ENCODE data around the gene TDO2.

Gene TDO2

DNA sequence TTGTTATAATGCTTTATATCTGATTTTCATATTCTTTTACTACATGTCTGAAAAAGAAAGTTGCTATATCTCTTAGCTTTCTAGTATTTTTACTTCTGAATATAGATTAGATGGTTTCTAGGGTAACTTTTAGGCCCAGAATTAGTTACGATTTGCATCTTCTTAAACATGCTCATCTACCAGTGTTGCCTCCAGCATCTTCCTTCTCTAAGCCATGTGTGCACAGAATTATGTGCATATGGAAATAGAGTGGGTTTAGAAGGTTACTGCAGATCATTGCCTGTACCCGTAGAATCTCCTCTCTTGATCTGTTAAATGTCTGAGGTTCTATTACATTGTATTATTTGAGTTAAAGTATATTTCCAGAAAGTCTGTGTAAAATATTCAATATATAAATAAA, 2.5 kb upstream of the TDO2 start:
- H3K4me3 ChIP-seq (ENCODE audit: low read depth, low read length): no peak overlapping the region
- DNase-seq (ENCODE audit: low read depth): no peak
- in situ Hi-C loops (cut with HindIII; ENCODE audit: low sequenced_read_pairs): no loop called here
- TF ChIP-seq, protein P1, sequence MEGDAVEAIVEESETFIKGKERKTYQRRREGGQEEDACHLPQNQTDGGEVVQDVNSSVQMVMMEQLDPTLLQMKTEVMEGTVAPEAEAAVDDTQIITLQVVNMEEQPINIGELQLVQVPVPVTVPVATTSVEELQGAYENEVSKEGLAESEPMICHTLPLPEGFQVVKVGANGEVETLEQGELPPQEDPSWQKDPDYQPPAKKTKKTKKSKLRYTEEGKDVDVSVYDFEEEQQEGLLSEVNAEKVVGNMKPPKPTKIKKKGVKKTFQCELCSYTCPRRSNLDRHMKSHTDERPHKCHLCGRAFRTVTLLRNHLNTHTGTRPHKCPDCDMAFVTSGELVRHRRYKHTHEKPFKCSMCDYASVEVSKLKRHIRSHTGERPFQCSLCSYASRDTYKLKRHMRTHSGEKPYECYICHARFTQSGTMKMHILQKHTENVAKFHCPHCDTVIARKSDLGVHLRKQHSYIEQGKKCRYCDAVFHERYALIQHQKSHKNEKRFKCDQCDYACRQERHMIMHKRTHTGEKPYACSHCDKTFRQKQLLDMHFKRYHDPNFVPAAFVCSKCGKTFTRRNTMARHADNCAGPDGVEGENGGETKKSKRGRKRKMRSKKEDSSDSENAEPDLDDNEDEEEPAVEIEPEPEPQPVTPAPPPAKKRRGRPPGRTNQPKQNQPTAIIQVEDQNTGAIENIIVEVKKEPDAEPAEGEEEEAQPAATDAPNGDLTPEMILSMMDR (IDR thresholded peaks at IDR 0.05; ENCODE audit: low read depth, low read length, missing control alignments): no peak

DNA sequence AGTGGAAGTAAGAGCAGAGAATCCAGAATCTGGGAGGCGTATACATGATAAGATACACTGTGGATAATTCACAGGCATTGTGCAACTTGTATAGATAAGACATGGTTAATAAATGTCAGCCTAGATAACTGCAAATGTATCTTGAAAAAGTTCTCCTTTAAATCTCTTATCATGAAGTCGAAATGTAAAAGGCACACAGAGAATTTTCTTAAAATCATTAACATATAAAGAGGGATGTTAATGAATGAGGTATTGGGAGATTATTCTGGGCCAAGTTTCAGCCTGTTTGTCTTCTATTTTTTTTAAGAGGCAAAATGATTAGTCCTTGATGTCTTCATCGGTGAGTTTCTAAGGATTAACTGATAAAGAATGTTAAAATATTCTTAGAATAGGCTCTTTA, 835 bp downstream of the TDO2 start:
- TF ChIP-seq, protein P1 (IDR thresholded peaks at IDR 0.05; ENCODE audit: low read depth, low read length, missing control alignments): no peak
- H3K4me3 ChIP-seq (ENCODE audit: low read depth, low read length): no peak overlapping the region
- in situ Hi-C loops (cut with HindIII; ENCODE audit: low sequenced_read_pairs): no loop called here
- DNase-seq (ENCODE audit: low read depth): no peak

DNA sequence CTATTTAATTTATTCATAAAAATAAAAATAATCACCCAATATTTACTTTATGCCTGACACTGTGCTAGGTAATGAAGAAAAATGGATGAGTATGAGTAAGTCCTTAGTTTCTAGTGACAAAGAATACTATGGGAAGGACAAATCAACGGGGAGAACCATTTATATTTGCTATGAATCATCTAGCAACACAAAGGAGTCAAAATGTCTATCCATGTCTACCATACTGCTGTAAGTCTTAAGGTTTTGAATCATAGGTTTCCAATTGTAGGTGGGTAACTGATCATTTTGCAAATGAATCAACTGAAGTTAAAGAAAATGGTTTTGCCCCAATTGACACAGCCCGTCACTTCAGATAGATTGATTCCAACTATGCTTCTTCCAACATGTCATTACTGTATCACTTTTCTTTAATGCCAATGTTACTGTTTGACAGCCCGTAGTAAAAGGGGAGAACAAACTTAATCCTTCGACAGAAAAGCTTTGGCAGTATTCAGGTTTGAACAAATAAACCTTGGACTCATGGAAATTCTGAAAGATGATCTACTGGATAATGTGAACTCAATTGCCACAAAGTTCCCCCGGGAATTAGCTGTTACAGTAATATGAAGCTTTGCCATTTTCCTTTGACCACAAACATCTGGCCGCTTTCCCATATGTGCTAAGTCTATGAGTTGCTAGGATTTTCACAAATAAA, 3.2 kb downstream of the TDO2 start:
- TF ChIP-seq, protein P1 (IDR thresholded peaks at IDR 0.05; ENCODE audit: low read depth, low read length, missing control alignments): no peak
- in situ Hi-C loops (cut with HindIII; ENCODE audit: low sequenced_read_pairs): no loop called here
- peak; percentile 100 for DNase-seq (ENCODE audit: low read depth)
- no peak overlapping the region for H3K4me3 ChIP-seq (ENCODE audit: low read depth, low read length)

DNA sequence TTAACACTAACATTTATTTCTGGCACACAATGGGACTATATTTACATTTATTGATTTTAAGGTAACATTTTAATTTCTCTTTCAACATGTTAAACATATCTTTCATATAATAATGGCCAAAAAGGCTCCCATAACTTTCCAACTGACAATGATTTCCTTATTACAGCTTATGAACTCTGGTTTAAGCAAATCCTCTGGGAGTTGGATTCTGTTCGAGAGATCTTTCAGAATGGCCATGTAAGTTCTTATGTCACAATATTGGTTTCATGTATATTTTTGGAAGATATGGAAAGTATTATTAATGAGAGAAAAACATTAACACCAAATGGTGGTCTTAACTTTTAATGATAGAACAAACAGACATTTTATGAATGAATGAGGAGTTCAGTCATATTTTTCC, 4.1 kb downstream of the TDO2 start:
- TF ChIP-seq, protein P1 (IDR thresholded peaks at IDR 0.05; ENCODE audit: low read depth, low read length, missing control alignments): no peak
- H3K4me3 ChIP-seq (ENCODE audit: low read depth, low read length): no peak overlapping the region
- DNase-seq (ENCODE audit: low read depth): no peak
- in situ Hi-C loops (cut with HindIII; ENCODE audit: low sequenced_read_pairs): no loop called here

DNA sequence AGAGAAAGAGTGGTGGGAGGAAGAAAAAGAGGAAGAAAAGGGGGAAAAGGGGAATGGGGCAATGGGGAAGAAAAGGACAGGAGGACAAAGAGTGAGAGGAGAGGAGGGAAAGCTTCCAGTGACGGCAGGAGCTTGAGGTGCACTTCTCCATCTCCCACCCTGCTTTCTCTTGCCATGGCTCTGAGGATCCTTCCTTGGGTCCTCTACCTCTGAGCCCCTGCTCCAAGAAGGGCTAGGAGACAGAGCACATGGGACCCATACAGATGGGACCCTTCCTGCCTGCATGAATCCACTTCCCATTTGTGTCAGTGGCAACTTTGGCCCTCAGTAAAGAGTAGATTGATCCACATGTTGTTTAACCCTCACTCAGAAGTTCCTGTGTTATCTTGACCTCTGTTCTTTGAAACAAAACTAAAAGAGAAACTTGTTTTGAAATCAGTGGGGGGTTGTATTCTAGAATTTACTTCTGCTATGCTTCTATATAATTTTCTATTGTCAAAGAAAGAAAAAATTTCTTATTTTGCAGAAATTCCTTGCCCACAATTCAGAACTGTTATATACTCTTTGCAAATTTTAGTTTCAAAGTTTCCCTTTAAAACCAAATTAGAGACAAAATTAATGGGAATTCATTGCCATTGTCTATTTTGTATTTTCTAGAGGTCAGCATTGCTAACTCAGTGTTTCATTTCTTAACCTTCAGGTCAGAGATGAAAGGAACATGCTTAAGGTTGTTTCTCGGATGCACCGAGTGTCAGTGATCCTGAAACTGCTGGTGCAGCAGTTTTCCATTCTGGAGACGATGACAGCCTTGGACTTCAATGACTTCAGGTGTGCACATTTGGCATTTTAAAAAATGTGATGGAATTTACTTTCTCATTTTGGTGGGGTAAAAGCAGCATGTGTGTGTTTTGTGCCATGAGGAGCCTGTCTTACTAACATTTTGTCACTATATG, 5.0 kb downstream of the TDO2 start:
- no peak overlapping the region for H3K4me3 ChIP-seq (ENCODE audit: low read depth, low read length)
- in situ Hi-C loops (cut with HindIII; ENCODE audit: low sequenced_read_pairs): no loop called here
- no peak for DNase-seq (ENCODE audit: low read depth)
- TF ChIP-seq, protein P1 (IDR thresholded peaks at IDR 0.05; ENCODE audit: low read depth, low read length, missing control alignments): no peak

DNA sequence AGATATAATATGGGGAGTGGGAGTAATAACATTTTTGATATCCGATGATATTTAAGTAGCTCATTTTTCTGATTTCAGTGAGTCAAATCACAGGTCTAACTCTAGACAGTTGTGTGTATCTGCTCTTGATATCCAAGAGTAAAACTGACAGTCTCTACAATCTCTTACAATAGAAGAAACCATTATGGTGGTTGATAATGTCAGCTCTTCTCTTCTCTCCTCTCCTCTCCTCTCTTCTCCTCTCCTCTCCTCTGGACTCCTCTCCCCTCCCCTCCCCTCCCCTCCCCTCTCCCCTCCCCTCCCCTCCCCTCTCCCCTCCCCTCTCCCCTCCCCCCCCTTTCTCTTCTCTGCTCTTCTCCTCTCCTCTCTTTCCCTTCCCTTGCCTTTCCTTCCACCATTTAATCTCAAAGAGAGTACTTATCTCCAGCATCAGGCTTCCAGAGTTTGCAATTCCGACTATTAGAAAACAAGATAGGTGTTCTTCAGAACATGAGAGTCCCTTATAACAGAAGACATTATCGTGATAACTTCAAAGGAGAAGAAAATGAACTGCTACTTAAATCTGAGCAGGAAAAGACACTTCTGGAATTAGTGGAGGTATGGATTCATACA, 6.2 kb downstream of the TDO2 start:
- TF ChIP-seq, protein P1 (IDR thresholded peaks at IDR 0.05; ENCODE audit: low read depth, low read length, missing control alignments): no peak
- H3K4me3 ChIP-seq (ENCODE audit: low read depth, low read length): no peak overlapping the region
- DNase-seq (ENCODE audit: low read depth): no peak
- in situ Hi-C loops (cut with HindIII; ENCODE audit: low sequenced_read_pairs): no loop called here

Measured in astrocyte of the cerebellum (primary cell).